ENCODE measurements around the gene DLGAP1.

Gene DLGAP1

DNA sequence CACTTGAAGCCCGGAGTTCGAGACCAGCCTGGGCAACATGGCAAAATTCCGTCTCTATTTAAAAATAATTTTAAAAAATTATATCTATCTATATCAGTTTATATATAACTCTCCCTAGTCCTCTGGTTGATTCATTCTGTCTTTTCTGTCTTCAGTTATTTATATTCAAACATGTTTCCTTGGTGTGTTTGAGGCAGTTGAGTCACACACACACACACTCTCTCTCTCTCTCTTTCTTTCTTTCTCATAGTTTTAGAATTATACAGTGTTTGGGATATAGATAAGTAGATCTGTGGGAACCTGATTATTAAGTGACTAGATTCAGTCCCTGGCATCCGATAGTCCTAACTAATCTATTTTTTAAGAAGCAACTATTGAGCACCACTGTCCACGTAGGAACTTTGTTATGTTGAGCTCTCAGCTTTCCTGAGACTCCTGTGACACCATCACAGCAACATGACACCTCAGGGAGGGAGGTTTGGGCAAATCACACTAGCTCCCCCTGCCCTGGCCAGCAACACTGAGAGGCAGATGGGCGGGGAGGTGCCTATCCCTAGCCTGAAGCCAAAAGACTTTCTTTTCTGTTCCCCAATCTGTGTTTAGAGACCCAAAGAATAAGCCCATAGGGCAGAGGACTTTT, 482.7 kb downstream of the DLGAP1 start:
- no peak overlapping the region for H3K27ac Mint-ChIP-seq
- H3K9me3 Mint-ChIP-seq, result no peaks in the 10 kb centered on the region
- no peaks in the 10 kb centered on the region for H3K4me1 Mint-ChIP-seq
- H3K4me3 Mint-ChIP-seq, result no peak overlapping the region
- no peaks in the 10 kb centered on the region for H3K27me3 Mint-ChIP-seq
- H3K36me3 Mint-ChIP-seq, result no peaks in the 10 kb centered on the region

GRCh38 chr18:3970929-3971328, 484.2 kb downstream of the DLGAP1 start:
- no peaks in the 10 kb centered on the region for H3K27me3 Mint-ChIP-seq
- no peak overlapping the region for H3K27ac Mint-ChIP-seq
- H3K4me3 Mint-ChIP-seq, result no peak overlapping the region
- H3K9me3 Mint-ChIP-seq, result no peaks in the 10 kb centered on the region
- no peaks in the 10 kb centered on the region for H3K36me3 Mint-ChIP-seq
- H3K4me1 Mint-ChIP-seq, result no peaks in the 10 kb centered on the region

DNA sequence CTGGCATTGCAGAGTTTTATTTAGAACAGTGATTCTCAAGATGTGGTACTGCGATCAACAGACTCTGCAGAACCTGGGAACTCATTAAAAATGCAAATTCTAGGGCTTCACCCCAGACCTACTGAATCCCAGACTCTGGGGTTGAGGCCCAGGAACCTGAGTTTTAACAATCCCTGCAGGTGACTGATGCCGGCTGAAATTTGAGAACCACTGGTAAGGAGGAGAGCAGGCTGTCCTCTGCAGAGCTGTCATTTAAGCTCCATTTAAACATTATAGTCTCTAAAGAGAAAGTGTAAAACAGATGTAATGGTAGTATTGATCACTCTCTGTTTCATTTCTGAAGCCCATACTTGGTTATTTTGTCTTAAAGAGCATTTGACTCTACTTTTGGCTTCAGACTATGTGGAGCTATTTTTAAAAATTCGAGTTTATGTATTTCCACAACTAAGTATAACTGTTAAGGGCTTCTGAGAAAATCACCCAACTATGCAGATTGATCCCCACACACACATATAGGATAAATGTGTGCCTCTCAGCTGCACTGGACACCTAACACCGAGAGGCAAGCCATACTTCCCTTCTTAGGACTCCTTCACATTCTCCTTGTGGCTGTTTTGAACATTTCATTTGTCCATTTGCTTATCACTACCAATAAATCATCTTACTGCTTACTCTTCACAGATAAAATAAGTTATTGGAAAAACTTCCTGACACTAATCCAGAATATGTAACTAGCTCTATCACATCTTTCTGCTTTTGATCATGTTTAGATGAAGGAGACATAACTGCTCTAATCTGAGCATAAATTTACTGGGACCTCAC, 487.5 kb downstream of the DLGAP1 start:
- H3K27ac Mint-ChIP-seq, result no peak overlapping the region
- no peaks in the 10 kb centered on the region for H3K4me1 Mint-ChIP-seq
- no peaks in the 10 kb centered on the region for H3K36me3 Mint-ChIP-seq
- peaks cover 8% of the 10 kb centered on the region for H3K27me3 Mint-ChIP-seq
- no peak overlapping the region for H3K4me3 Mint-ChIP-seq
- H3K9me3 Mint-ChIP-seq, result no peaks in the 10 kb centered on the region

GRCh38 chr18:3966642-3967358, 488.3 kb downstream of the DLGAP1 start:
- Mint-ChIP-seq H3K27me3 (peaks cover 8% of the 10 kb centered on the region), H3K27ac (no peak overlapping the region), H3K9me3 (no peaks in the 10 kb centered on the region), H3K36me3 (no peaks in the 10 kb centered on the region), H3K4me3 (no peak overlapping the region), H3K4me1 (no peaks in the 10 kb centered on the region)

GRCh38 chr18:3966246-3966641, 488.9 kb downstream of the DLGAP1 start:
- Mint-ChIP-seq H3K4me1 (no peaks in the 10 kb centered on the region), H3K4me3 (no peak overlapping the region), H3K36me3 (no peaks in the 10 kb centered on the region), H3K27ac (no peak overlapping the region), H3K9me3 (no peaks in the 10 kb centered on the region), H3K27me3 (peaks cover 8% of the 10 kb centered on the region)

GRCh38 chr18:3960977-3961376, 494.1 kb downstream of the DLGAP1 start:
- no peaks in the 10 kb centered on the region for H3K36me3 Mint-ChIP-seq
- peaks cover 8% of the 10 kb centered on the region for H3K27me3 Mint-ChIP-seq
- no peak overlapping the region for H3K4me3 Mint-ChIP-seq
- H3K27ac Mint-ChIP-seq, result no peak overlapping the region
- H3K9me3 Mint-ChIP-seq, result no peaks in the 10 kb centered on the region
- H3K4me1 Mint-ChIP-seq, result no peaks in the 10 kb centered on the region

- Mint-ChIP-seq H3K9me3 (no peaks in the 10 kb centered on the region), H3K4me3 (no peak overlapping the region), H3K27me3 (peaks cover 8% of the 10 kb centered on the region), H3K27ac (no peak overlapping the region), H3K4me1 (no peaks in the 10 kb centered on the region), H3K36me3 (no peaks in the 10 kb centered on the region)
Measured at GRCh38 chr18:3960142-3960541, 495.0 kb downstream of the DLGAP1 start.

- H3K4me3 Mint-ChIP-seq, result no peak overlapping the region
- no peaks in the 10 kb centered on the region for H3K4me1 Mint-ChIP-seq
- H3K27me3 Mint-ChIP-seq, result peaks cover 8% of the 10 kb centered on the region
- no peaks in the 10 kb centered on the region for H3K36me3 Mint-ChIP-seq
- H3K27ac Mint-ChIP-seq, result no peak overlapping the region
- H3K9me3 Mint-ChIP-seq, result peaks cover 4% of the 10 kb centered on the region
Measured at GRCh38 chr18:3952031-3952430, 503.1 kb downstream of the DLGAP1 start.

GRCh38 chr18:3950668-3951404, 504.3 kb downstream of the DLGAP1 start:
- Mint-ChIP-seq H3K9me3 (peaks cover 4% of the 10 kb centered on the region), H3K27me3 (peaks cover 10% of the 10 kb centered on the region), H3K4me3 (no peak overlapping the region), H3K27ac (no peak overlapping the region), H3K4me1 (no peaks in the 10 kb centered on the region), H3K36me3 (no peaks in the 10 kb centered on the region)

GRCh38 chr18:3948958-3949357, 506.1 kb downstream of the DLGAP1 start:
- Mint-ChIP-seq H3K4me1 (no peaks in the 10 kb centered on the region), H3K9me3 (peaks cover 4% of the 10 kb centered on the region), H3K27ac (no peak overlapping the region), H3K36me3 (no peaks in the 10 kb centered on the region), H3K4me3 (no peak overlapping the region), H3K27me3 (peaks cover 7% of the 10 kb centered on the region)

DNA sequence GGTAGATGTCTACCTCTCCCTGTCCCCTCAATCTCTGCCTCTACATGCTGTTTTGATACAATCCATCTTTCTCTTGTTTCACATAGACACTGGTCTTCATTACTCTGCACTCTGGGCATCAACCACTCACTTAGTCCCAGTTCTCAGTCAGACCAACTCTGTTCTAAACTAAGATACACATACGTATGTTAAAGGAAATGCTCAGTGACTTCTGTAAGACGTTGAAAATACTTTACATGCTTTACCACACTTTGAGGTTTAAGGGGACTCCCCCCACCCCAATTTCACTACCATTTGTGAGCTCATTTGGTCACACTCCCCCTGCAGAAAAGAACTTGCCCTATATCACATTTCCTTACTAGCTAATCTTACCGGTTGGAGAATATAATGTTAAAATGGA, 507.7 kb downstream of the DLGAP1 start:
- no peak overlapping the region for H3K27ac Mint-ChIP-seq
- peaks cover 4% of the 10 kb centered on the region for H3K9me3 Mint-ChIP-seq
- H3K4me3 Mint-ChIP-seq, result no peak overlapping the region
- peaks cover 7% of the 10 kb centered on the region for H3K27me3 Mint-ChIP-seq
- no peaks in the 10 kb centered on the region for H3K4me1 Mint-ChIP-seq
- no peaks in the 10 kb centered on the region for H3K36me3 Mint-ChIP-seq

GRCh38 chr18:3935305-3935704, 519.8 kb downstream of the DLGAP1 start:
- Mint-ChIP-seq H3K4me3 (no peak overlapping the region), H3K36me3 (no peaks in the 10 kb centered on the region), H3K27ac (no peak overlapping the region), H3K4me1 (no peaks in the 10 kb centered on the region), H3K27me3 (no peaks in the 10 kb centered on the region), H3K9me3 (peaks cover 6% of the 10 kb centered on the region)

GRCh38 chr18:3932276-3932675, 522.8 kb downstream of the DLGAP1 start:
- Mint-ChIP-seq H3K27ac (no peak overlapping the region), H3K4me1 (no peaks in the 10 kb centered on the region), H3K27me3 (no peaks in the 10 kb centered on the region), H3K36me3 (no peaks in the 10 kb centered on the region), H3K4me3 (no peak overlapping the region), H3K9me3 (no peaks in the 10 kb centered on the region)

GRCh38 chr18:3931542-3932112, 523.5 kb downstream of the DLGAP1 start:
- Mint-ChIP-seq H3K4me1 (no peaks in the 10 kb centered on the region), H3K9me3 (no peaks in the 10 kb centered on the region), H3K27me3 (peaks cover 2% of the 10 kb centered on the region), H3K4me3 (no peak overlapping the region), H3K36me3 (no peaks in the 10 kb centered on the region), H3K27ac (no peak overlapping the region)

- no peak overlapping the region for H3K27ac Mint-ChIP-seq
- H3K36me3 Mint-ChIP-seq, result no peaks in the 10 kb centered on the region
- H3K27me3 Mint-ChIP-seq, result peaks cover 2% of the 10 kb centered on the region
- H3K9me3 Mint-ChIP-seq, result no peaks in the 10 kb centered on the region
- H3K4me1 Mint-ChIP-seq, result no peaks in the 10 kb centered on the region
- no peak overlapping the region for H3K4me3 Mint-ChIP-seq
Measured at GRCh38 chr18:3931013-3931315, 524.1 kb downstream of the DLGAP1 start.

All from activated naive CD4-positive, alpha-beta T cell treated with anti-CD3 and anti-CD28 coated beads, Interleukin-2, amount 50 U/mL, for 24 hours (primary cell).